Medulla oblongata (tissue), 1 donor: ENCODE results near the gene WDFY4.
A peak's percentile ranks its signal among the peaks of the same experiment; 100 is the strongest.
"Not testable (repeated sequence)": the region's sequence is repeated elsewhere in the genome, so short reads cannot be mapped to it uniquely, and the experiment has no call there.

ENCODE experiments used
- DNase-seq: peaks from one replicate; pipeline ENCODE4 v3.0.0-alpha.2; 2015; ENCODE audit errors: extremely low spot score

WDFY4 gene, protein sequence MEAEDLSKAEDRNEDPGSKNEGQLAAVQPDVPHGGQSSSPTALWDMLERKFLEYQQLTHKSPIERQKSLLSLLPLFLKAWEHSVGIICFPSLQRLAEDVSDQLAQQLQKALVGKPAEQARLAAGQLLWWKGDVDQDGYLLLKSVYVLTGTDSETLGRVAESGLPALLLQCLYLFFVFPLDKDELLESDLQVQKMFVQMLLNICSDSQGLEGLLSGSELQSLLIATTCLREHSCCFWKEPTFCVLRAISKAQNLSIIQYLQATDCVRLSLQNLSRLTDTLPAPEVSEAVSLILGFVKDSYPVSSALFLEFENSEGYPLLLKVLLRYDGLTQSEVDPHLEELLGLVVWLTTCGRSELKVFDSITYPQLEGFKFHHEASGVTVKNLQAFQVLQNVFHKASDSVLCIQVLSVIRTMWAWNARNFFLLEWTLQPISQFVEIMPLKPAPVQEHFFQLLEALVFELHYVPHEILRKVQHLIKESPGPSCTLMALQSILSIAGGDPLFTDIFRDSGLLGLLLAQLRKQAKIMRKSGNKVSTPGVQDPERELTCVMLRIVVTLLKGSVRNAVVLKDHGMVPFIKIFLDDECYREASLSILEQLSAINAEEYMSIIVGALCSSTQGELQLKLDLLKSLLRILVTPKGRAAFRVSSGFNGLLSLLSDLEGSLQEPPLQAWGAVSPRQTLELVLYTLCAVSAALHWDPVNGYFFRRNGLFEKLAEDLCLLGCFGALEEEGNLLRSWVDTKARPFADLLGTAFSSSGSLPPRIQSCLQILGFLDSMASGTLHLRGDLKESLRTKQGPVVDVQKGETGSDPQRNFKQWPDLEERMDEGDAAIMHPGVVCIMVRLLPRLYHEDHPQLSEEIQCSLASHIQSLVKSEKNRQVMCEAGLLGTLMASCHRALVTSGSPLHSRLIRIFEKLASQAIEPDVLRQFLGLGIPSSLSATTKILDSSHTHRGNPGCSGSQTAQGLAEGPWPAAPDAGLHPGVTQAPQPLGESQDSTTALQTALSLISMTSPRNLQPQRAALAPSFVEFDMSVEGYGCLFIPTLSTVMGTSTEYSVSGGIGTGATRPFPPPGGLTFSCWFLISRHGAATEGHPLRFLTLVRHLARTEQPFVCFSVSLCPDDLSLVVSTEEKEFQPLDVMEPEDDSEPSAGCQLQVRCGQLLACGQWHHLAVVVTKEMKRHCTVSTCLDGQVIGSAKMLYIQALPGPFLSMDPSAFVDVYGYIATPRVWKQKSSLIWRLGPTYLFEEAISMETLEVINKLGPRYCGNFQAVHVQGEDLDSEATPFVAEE (N-terminal part only)

GRCh38 chr10:48684792-48685623, at the start of gene WDFY4:
Gene WDFY4, plus strand, starts transcription at chr10:48684873. Its CDS starts 24,860 bp downstream, at chr10:48709733.
- DNase-seq, result peak; percentile 59

GRCh38 chr10:48634984-48635557, 49.6 kb upstream of the WDFY4 start:
- DNase-seq, result no peak

- DNase-seq, result no peak
Measured at GRCh38 chr10:48636231-48636630, 48.4 kb upstream of the WDFY4 start.

- no peak for DNase-seq
Measured at GRCh38 chr10:48636901-48637300, 47.8 kb upstream of the WDFY4 start.

GRCh38 chr10:48638158-48638557, 46.5 kb upstream of the WDFY4 start:
- DNase-seq, result no peak

DNA sequence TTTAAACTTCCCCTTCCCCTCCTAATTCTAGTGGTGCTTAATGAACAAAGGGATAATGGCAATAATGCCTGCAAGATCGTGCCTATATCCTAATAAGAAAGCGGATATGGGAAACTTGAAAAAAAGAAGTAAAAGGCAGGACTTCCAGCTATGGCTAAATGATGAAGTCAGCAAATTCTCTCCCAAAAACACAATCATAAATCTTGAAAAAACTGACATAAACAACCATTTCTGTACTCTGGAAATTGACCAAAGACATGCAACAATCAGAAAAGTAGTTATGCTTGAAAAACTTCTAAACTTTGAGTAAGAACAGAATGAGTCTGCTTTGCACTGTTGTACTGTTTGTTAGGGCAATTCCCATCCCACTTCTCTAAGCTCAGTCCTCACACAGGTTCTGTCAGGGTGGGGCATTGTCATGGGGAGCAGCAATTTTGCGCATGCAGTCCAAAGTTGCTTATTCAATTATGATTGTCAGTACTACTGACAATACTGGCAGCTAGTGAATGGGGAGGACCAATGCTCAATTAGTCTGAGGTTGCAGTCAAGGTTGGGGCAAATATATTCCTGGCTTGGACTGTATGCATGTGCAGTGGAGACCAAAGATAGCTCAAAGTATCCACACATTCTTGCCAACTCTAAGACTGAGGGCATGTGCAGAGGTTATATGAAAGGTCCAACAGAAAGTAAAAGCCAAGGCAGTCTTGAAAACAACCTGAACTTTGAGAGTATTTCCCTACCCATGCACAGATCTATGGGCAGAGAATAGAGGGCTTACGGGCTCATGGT, 45.7 kb upstream of the WDFY4 start:
- DNase-seq, result no peak

- no peak for DNase-seq
Measured at GRCh38 chr10:48639632-48640031, 45.0 kb upstream of the WDFY4 start.

GRCh38 chr10:48640326-48640725, 44.3 kb upstream of the WDFY4 start:
- DNase-seq, result no peak

DNA sequence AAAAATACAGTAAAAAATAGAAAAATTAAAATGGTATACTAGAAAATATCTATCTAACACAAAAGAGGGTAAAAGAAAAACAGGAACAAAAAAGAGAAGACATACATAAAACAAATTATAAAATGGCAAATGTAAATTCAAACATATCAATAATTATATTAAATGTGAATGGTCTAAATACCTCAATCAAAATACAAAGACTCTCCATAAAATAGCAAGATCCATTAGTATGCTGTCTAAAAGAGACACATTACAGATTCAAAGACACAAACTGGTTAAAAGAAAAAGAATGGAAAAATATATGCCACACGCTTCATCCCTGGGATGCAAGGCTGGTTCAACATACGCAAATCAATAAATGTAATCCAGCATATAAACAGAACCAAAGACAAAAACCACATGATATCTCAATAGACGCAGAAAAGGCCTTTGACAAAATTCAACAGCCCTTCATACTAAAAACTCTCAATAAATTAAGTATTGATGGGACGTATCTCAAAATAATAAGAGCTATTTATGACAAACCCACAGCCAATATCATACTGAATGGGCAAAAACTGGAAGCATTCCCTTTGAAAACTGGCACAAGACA, 43.5 kb upstream of the WDFY4 start:
- DNase-seq, result not testable (repeated sequence)

DNA sequence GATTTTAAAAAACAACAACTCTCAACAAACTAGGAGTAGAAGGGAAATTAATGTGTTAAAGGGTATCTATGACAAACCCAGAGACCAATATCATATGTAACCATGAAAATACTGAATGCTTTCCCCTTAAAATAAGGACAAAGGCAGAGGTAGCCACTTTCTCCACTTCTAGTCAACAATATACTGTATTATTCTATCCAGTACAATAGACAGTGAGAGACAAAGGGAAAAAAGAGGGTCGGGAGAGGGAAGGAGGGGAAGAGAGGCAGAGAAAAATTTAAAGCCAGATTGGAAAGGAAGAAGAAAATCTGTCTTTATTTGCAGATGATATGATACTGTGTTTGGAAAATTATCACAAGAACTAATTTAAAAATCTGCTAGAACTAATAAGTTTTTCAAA, 39.1 kb upstream of the WDFY4 start:
- DNase-seq, result peak; percentile 68

DNA sequence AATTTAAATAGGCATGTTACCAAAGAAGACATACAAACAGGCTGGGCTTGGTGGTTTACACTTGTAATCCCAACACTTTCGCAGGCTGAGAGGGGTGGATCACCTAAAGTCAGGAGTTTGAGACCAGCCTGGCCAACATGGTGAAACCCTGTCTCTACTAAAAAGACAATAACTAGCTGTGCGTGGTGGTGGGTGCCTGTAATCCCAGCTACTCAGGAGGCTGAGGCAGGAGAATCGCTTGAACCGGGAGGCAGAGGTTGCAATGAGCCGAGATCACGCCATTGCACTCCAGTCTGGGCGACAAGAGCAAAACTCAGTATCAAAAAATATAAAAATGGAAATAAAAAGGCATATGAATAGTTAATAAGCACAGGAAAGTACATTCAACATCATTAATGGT, 37.6 kb upstream of the WDFY4 start:
- not testable (repeated sequence) for DNase-seq

GRCh38 chr10:48648172-48648942, 36.3 kb upstream of the WDFY4 start:
- DNase-seq, result no peak

GRCh38 chr10:48649349-48649944, 35.2 kb upstream of the WDFY4 start:
- DNase-seq, result peak; percentile 70

DNA sequence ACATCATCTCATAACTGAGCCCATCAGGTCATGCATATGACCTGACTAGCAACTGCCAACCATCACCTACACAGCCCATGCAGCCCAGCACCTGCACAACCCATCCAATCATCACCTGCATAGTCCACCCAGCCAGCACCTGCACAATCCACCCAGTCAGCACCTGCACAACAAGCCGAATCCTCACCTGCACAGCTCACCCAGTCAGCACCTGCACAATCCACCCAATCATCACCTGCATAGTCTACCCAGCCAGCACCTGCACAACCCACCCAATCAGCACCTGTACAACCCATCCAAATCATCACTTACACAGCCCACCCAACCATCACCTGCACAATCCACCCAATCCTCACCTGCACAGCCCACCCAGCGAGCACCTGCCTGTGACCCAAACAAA, 33.4 kb upstream of the WDFY4 start:
- DNase-seq, result no peak

DNA sequence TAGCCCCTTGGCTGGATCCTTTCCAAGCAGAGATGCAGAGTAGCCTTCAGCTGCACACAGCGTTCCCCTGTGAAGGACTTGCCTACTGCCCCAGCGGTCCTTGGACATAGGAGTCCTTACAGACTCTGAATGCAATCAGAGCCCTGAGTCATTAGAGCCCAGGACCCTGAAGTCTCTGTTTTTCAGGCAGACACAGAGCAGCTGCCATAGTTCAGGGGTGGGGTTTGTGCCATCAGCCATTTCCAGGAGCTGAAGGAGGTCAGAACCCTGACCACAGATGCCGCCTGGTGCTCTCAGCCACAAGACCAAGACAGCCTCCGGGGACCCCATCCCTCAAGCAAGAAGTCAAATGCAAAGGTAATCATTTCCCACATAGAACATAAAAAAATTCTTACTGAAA, 32.8 kb upstream of the WDFY4 start:
- no peak for DNase-seq

DNA sequence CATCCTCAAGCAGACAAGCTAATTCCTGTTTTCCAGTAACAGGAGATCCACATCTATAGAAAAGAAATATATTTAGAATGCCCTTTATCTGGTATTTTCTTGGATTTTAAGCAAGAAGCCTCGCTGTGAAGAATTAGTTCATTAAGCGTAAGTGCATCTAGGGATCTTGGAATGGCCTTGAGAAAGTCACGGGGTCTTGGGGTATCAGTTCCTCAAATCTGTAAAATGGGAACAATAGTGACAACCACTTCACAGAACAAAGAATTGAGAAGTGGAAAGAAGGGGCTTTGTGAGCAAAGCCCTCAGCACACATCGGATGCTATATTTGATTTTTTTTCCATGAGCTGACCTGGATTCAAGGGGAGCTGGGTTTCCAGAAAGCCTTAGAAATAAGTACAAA, 32.3 kb upstream of the WDFY4 start:
- no peak for DNase-seq

DNA sequence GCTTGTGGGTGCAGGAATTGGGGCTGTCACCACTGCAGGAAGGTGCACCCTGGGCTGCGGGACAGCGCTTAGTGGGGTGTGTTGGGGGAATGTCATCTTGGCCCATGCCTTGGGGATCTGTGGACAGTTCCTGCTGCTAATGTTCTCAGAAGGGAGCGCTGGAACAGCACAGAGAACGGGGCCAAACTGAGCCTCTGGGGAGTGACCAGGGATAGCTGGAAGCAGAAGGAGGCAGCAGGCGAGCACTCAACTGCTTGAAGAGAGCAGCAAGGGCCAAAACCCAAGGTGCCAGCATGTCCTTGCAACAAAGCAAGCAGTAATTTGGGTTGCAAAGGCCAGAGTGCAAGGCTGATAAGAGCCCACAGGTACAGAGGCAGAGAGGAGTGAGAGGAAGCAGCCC, 31.3 kb upstream of the WDFY4 start:
- no peak for DNase-seq
